Activated CD8-positive, alpha-beta T cell treated with anti-CD3 and anti-CD28 coated beads, Interleukin-2, amount 10 ng/mL, durations not matched to agents 7 days and 5 days (primary cell): ENCODE data around the gene SNX21. TPM values are rescaled to one million over a fixed set of nuclear protein-coding genes. Genes with fewer than 3 reads are reported as not detected.

Experiments
- ATAC-seq: fragments of 150-1000 bp; cut with Tn5 transposase; one replicate; pipeline ENCODE4 v1.10.0; 2021; ENCODE audit warnings: moderate library complexity
- CTCF ChIA-PET: fragments of 350-600 bp; sonication (Branson Sonifier 250); formaldehyde crosslinking; loops from one replicate; lab custom pipeline; 2021; ENCODE audit warnings: antibody characterized with exemption; lab: Charles Lee
- POLR2A ChIA-PET: fragments of 350-600 bp; sonication (Branson Sonifier 250); formaldehyde crosslinking; loops from one replicate; lab custom pipeline; 2021; ENCODE audit warnings: antibody characterized with exemption; lab: Charles Lee
- DNase-seq: peaks from one replicate; pipeline ENCODE4 v3.0.0-alpha.2; 2020
- H3K27ac Mint-ChIP-seq: one replicate; pipeline ENCODE4 v1.8.0; 2021; ENCODE audit warnings: mild to moderate bottlenecking, mixed read lengths
- H3K27me3 Mint-ChIP-seq: one replicate; pipeline ENCODE4 v1.8.0; 2021; ENCODE audit warnings: low read depth, mixed read lengths
- H3K36me3 Mint-ChIP-seq: one replicate; pipeline ENCODE4 v1.8.0; 2021; ENCODE audit warnings: low read depth, mixed read lengths
- H3K4me1 Mint-ChIP-seq: one replicate; pipeline ENCODE4 v1.8.0; 2021; ENCODE audit warnings: low read depth, mixed read lengths
- H3K4me3 Mint-ChIP-seq: one replicate; pipeline ENCODE4 v1.8.0; 2021; ENCODE audit warnings: mild to moderate bottlenecking, mixed read lengths
- H3K9me3 Mint-ChIP-seq: one replicate; pipeline ENCODE4 v1.8.0; 2022; ENCODE audit warnings: mixed read lengths; ENCODE audit not compliant: insufficient read depth
- total RNA-seq, 2 experiments: library from RNA; stranded (reverse); gene quantifications; one replicate each; pipeline ENCODE4 v1.2.3, GENCODE V29; 2021

SNX21 gene
- total RNA-seq, 2 experiments from 2014 or later: 1.6 to 1.7 TPM

- ATAC-seq (no peak), DNase-seq (no peak)
- POLR2A ChIA-PET: interaction anchor here (0.8 kb wide), 1 partner anchor 45 kb away, joined by 3 read pairs; no protein-coding TSS in a partner anchor
- H3K4me1 Mint-ChIP-seq: peaks cover 13% of the 10 kb centered on the region
- H3K9me3 Mint-ChIP-seq: no peaks in the 10 kb centered on the region
- no peaks in the 10 kb centered on the region for H3K27me3 Mint-ChIP-seq
- H3K4me3 Mint-ChIP-seq: no peak overlapping the region
- CTCF ChIA-PET: interaction anchor here (0.9 kb wide), 1 partner anchor 37 kb away, joined by 4 read pairs; no protein-coding TSS in a partner anchor
- no peak overlapping the region for H3K27ac Mint-ChIP-seq
- H3K36me3 Mint-ChIP-seq: no peaks in the 10 kb centered on the region
Measured at GRCh38 chr20:45835825-45836224, 2.2 kb downstream of the SNX21 start.

DNA sequence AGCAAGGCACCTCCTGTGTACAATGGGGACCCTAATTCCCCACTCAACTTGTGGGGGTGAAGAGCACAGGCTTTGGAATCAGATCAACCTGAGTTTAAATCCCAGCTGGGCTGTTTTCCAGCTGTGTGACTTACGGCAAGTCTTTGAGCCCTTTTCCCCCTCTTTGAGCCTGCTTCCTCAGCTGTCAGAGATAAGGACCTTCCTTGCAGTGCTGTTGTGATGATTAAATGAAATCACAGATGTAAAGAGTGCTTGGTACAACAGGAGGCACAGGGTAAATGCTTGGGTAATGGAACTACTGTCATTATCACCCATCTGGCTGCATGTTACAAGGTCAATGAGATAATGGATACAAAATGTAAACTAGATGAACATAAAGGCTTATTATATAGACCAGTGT is 3.2 kb downstream of the SNX21 start:
- Mint-ChIP-seq H3K36me3 (no peaks in the 10 kb centered on the region), H3K4me3 (no peak overlapping the region), H3K4me1 (peaks cover 13% of the 10 kb centered on the region), H3K27ac (no peak overlapping the region), H3K9me3 (no peaks in the 10 kb centered on the region), H3K27me3 (no peaks in the 10 kb centered on the region)
- POLR2A ChIA-PET: no interaction called here
- DNase-seq (no peak), ATAC-seq (no peak)
- CTCF ChIA-PET: interaction anchor here (2.1 kb wide), 1 partner anchor 13 kb away, joined by 5 read pairs; no protein-coding TSS in a partner anchor

- POLR2A ChIA-PET: interaction anchor here (0.6 to 1.5 kb wide), 4 partner anchors 10 to 96 kb away, joined by 3 to 5 read pairs (median 3); partner anchors contain the start of genes DNTTIP1 and WFDC3
- CTCF ChIA-PET: interaction anchor here (1.2 kb wide), 1 partner anchor 12 kb away, joined by 3 read pairs; no protein-coding TSS in a partner anchor
- no peak for ATAC-seq
- no peaks in the 10 kb centered on the region for H3K27me3 Mint-ChIP-seq
- H3K4me1 Mint-ChIP-seq: no peaks in the 10 kb centered on the region
- DNase-seq: no peak
- peaks cover 26% of the 10 kb centered on the region for H3K36me3 Mint-ChIP-seq
- no peak overlapping the region for H3K4me3 Mint-ChIP-seq
- H3K9me3 Mint-ChIP-seq: no peaks in the 10 kb centered on the region
- no peak overlapping the region for H3K27ac Mint-ChIP-seq
Measured at GRCh38 chr20:45840700-45841198, 7.2 kb downstream of the SNX21 start.

DNA sequence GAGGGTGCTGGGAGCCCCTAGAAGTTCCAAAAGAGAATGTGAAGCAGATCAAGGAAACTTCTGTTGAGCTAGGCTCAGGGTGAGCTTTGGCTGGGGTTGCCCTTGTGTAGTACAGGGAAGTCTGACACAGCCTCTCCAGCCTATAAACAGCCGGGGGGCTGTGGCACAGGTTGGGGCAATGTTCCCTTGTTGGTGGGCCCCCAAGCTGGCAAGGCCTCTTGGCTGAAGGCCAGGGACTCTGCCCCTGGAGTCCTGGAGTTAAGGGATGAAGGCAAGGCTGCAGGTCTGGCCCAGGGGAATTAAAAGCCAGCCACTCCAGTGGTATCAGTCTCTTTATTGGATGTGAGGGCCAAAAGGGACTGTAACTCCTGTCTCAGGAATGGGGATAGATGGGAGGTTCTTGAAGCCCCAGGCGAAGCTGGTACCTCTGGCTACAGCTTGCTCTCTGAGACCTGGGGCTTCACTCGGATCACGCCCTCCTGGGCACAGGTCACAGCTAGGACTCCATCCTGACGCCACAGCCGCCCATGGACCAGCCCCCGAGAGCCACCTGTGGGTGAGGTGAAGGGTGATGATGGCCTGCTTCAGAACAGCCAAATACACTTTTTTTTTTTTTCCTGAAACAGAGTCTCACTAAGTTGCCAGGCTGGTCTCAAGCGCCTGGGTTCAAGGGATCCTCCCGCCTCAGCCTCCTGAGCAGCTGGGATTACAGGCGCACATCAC is 8.0 kb downstream of the SNX21 start:
- H3K27me3 Mint-ChIP-seq: no peaks in the 10 kb centered on the region
- DNase-seq: no peak
- H3K27ac Mint-ChIP-seq: no peak overlapping the region
- peaks cover 26% of the 10 kb centered on the region for H3K36me3 Mint-ChIP-seq
- ChIA-PET POLR2A (interaction anchor here (1.9 kb wide), 1 partner anchor 16 kb away, joined by 11 read pairs; the partner anchor contains the start of genes ACOT8 and ZSWIM3), CTCF (interaction anchor here (1.2 kb wide), 1 partner anchor 11 kb away, joined by 3 read pairs; no protein-coding TSS in a partner anchor)
- ATAC-seq: no peak
- H3K4me3 Mint-ChIP-seq: no peak overlapping the region
- H3K4me1 Mint-ChIP-seq: no peaks in the 10 kb centered on the region
- H3K9me3 Mint-ChIP-seq: no peaks in the 10 kb centered on the region

GRCh38 chr20:45842169-45842812 is 8.7 kb downstream of the SNX21 start:
- ATAC-seq (no peak), DNase-seq (no peak)
- H3K27me3 Mint-ChIP-seq: no peaks in the 10 kb centered on the region
- H3K4me3 Mint-ChIP-seq: no peak overlapping the region
- peaks cover 26% of the 10 kb centered on the region for H3K36me3 Mint-ChIP-seq
- CTCF ChIA-PET: no interaction called here
- POLR2A ChIA-PET: interaction anchor here (1.9 kb wide), 1 partner anchor 15 kb away, joined by 11 read pairs; the partner anchor contains the start of genes ACOT8 and ZSWIM3
- H3K27ac Mint-ChIP-seq: no peak overlapping the region
- no peaks in the 10 kb centered on the region for H3K9me3 Mint-ChIP-seq
- no peaks in the 10 kb centered on the region for H3K4me1 Mint-ChIP-seq

DNA sequence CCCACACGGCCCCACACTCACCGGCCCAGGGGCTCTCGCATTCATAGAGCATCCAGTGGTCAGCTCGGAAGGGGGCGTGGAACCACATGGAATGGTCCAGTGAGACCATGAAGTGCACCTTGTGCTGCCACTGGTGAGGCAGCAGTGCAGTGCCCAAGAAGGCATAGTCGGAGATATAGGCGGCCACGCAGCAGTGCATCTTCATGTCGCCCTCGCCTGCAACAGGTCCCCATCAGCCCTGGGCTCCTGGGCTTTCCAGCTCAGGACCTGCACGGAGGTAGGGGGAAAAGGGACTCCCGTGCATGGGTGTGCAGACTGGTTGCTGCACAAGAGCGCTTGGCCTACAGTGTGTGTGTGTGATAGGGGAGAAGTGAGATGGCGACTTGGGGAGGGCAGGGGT is 9.9 kb downstream of the SNX21 start:
- Mint-ChIP-seq H3K36me3 (peaks cover 26% of the 10 kb centered on the region), H3K27me3 (no peaks in the 10 kb centered on the region), H3K4me3 (no peak overlapping the region), H3K4me1 (no peaks in the 10 kb centered on the region), H3K27ac (no peak overlapping the region), H3K9me3 (no peaks in the 10 kb centered on the region)
- POLR2A ChIA-PET: no interaction called here
- no peak for DNase-seq
- no peak for ATAC-seq
- CTCF ChIA-PET: no interaction called here

DNA sequence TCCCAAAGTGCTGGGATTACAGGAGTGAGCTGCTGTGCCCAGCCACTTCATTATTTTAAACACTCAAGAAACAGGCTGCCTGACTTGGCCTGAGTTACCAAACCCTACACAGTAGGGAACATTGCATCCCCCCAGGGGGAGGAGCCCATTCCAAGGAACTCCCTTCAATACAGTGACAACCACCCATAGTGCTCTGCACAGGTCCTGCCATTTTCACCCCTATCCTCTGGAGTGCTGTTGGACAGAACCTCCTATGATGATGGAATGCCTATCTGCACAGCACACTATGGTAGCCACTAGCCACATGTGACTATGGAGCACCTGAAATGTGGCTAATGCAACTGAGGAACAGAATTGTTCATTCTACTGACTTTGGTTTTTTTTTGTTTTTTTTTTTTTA is 11.9 kb downstream of the SNX21 start:
- Mint-ChIP-seq H3K36me3 (peaks cover 35% of the 10 kb centered on the region), H3K9me3 (no peaks in the 10 kb centered on the region), H3K27me3 (no peaks in the 10 kb centered on the region), H3K27ac (no peak overlapping the region), H3K4me1 (no peaks in the 10 kb centered on the region), H3K4me3 (no peak overlapping the region)
- ATAC-seq: no peak
- POLR2A ChIA-PET: interaction anchor here (1.3 kb wide), 1 partner anchor 13 kb away, joined by 5 read pairs; no protein-coding TSS in a partner anchor
- CTCF ChIA-PET: no interaction called here
- DNase-seq: no peak

DNA sequence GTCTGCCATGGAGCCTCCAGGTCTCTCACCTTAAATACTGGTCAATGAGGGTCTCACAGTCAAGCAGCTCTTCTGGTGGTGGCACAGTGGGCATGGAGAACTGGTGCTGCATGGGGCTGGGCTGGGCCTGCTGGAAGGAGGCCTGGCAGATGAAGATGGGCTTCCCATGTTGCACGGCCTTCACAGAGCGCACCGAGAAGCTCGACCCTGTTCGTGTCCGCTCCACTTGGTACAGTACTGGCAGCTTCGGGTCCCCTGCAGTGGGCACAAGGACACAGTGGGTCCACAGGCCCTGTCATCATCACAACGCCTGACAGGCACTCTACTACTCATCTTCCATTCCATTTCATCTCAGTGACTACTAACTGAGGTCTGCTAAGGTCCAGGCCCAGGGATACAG is 14.8 kb downstream of the SNX21 start:
- Mint-ChIP-seq H3K4me3 (no peak overlapping the region), H3K36me3 (peaks cover 45% of the 10 kb centered on the region), H3K27ac (no peak overlapping the region), H3K9me3 (no peaks in the 10 kb centered on the region), H3K4me1 (no peaks in the 10 kb centered on the region), H3K27me3 (no peaks in the 10 kb centered on the region)
- POLR2A ChIA-PET: interaction anchor here (1.0 kb wide), 1 partner anchor 8 kb away, joined by 3 read pairs; no protein-coding TSS in a partner anchor
- ATAC-seq (no peak), DNase-seq (no peak)
- CTCF ChIA-PET: no interaction called here

- H3K27ac Mint-ChIP-seq: no peak overlapping the region
- CTCF ChIA-PET: no interaction called here
- POLR2A ChIA-PET: interaction anchor here (0.5 to 1.0 kb wide), 4 partner anchors 8 to 123 kb away, joined by 3 to 4 read pairs (median 3); partner anchors contain the start of genes UBE2C and ZNF335
Measured at GRCh38 chr20:45848969-45849582, 15.5 kb downstream of the SNX21 start.

GRCh38 chr20:45850238-45850637 is 16.6 kb downstream of the SNX21 start:
- ChIA-PET CTCF (no interaction called here), POLR2A (interaction anchor here (1.0 kb wide), 1 partner anchor 37 kb away, joined by 3 read pairs; the partner anchor contains the start of gene UBE2C)
- ATAC-seq (no peak), DNase-seq (no peak)
- H3K27me3 Mint-ChIP-seq: no peaks in the 10 kb centered on the region
- no peak overlapping the region for H3K27ac Mint-ChIP-seq
- H3K9me3 Mint-ChIP-seq: no peaks in the 10 kb centered on the region
- peaks cover 13% of the 10 kb centered on the region for H3K4me1 Mint-ChIP-seq
- peaks cover 46% of the 10 kb centered on the region for H3K36me3 Mint-ChIP-seq
- H3K4me3 Mint-ChIP-seq: no peak overlapping the region

More at GRCh38 chr20:45848969-45849582, 15.5 kb downstream of the SNX21 start:
- H3K27me3 Mint-ChIP-seq: no peaks in the 10 kb centered on the region
- no peak overlapping the region for H3K4me3 Mint-ChIP-seq
- ATAC-seq (no peak), DNase-seq (no peak)
- H3K36me3 Mint-ChIP-seq: peaks cover 43% of the 10 kb centered on the region
- no peaks in the 10 kb centered on the region for H3K9me3 Mint-ChIP-seq
- H3K4me1 Mint-ChIP-seq: peaks cover 3% of the 10 kb centered on the region

DNA sequence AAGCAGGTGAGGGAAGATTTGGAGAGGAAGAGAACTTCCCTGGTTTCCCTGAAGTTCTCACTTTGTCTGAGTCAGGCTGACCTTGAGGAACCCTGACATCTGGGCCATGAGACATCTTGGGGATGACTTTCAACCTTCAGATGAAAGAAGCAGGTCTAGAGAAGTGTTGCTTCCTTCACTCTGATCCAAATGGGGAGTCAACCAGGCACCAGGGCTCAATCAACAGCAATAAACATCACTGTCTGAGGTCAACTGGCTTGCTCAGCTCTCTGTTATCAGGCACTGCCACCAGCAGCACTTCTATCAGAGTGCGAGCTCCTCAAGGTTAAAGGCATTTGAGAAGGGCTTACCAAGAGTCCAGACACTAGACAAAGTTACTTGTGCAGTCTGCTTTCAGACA is 17.3 kb downstream of the SNX21 start:
- Mint-ChIP-seq H3K27me3 (no peaks in the 10 kb centered on the region), H3K4me3 (no peak overlapping the region), H3K27ac (no peak overlapping the region), H3K9me3 (no peaks in the 10 kb centered on the region), H3K4me1 (peaks cover 18% of the 10 kb centered on the region), H3K36me3 (peaks cover 43% of the 10 kb centered on the region)
- ATAC-seq (no peak), DNase-seq (no peak)
- ChIA-PET POLR2A (no interaction called here), CTCF (interaction anchor here (1.0 to 1.2 kb wide), 2 partner anchors 27 to 119 kb away, joined by 3 read pairs; no protein-coding TSS in a partner anchor)
